Smooth muscle cell (in vitro differentiated cells): ENCODE results near the gene CHI3L1. TPM values are rescaled to one million over a fixed set of nuclear protein-coding genes. Genes with fewer than 3 reads are reported as not detected.
A peak's percentile ranks its signal among the peaks of the same experiment; 100 is the strongest.

Experiments used
- DNase-seq: peaks from one replicate; lab custom pipeline; 2025; ENCODE audit not compliant: unreplicated experiment; lab: John Stamatoyannopoulos, UW
- H2AFZ ChIP-seq: fragments of 200-600 bp; sonication (generic); 2 replicates; pipeline ENCODE4 v1.6.0; 2016; ENCODE audit warnings: antibody characterized with exemption, low read depth, mild to moderate bottlenecking
- H3F3A ChIP-seq: fragments of 200-600 bp; sonication (generic); 2 replicates; pipeline ENCODE4 v1.6.0; 2017; ENCODE audit warnings: antibody characterized with exemption, low read depth
- H3K27ac ChIP-seq: fragments of 200-600 bp; sonication (generic); 2 replicates; pipeline ENCODE4 v1.5.1; 2016; ENCODE audit warnings: low read depth, mild to moderate bottlenecking
- H3K27me3 ChIP-seq: fragments of 200-600 bp; sonication (generic); 2 replicates; pipeline ENCODE4 v1.6.1; 2016; ENCODE audit warnings: low read depth, mild to moderate bottlenecking
- H3K36me3 ChIP-seq: fragments of 200-600 bp; sonication (generic); 2 replicates; pipeline ENCODE4 v1.5.1; 2016; ENCODE audit warnings: low read depth
- H3K4me1 ChIP-seq: fragments of 200-600 bp; sonication (generic); 2 replicates; pipeline ENCODE4 v1.5.1; 2016; ENCODE audit warnings: low read depth
- H3K4me2 ChIP-seq: fragments of 200-600 bp; sonication (generic); 2 replicates; pipeline ENCODE4 v1.6.0; 2016; ENCODE audit warnings: mild to moderate bottlenecking
- H3K4me3 ChIP-seq: fragments of 200-600 bp; sonication (generic); 2 replicates; pipeline ENCODE4 v1.5.1; 2016; ENCODE audit warnings: mild to moderate bottlenecking
- H3K79me2 ChIP-seq: fragments of 200-600 bp; sonication (generic); 2 replicates; pipeline ENCODE4 v1.6.0; 2016; ENCODE audit warnings: low read depth, mild to moderate bottlenecking
- H3K9ac ChIP-seq: fragments of 200-600 bp; sonication (generic); 2 replicates; pipeline ENCODE4 v1.6.0; 2016; ENCODE audit warnings: low read depth
- H3K9me3 ChIP-seq: fragments of 200-600 bp; sonication (generic); replicated peaks from 2 replicates; pipeline ENCODE4 v1.5.1; 2016; ENCODE audit warnings: low read depth
- H4K20me1 ChIP-seq: fragments of 200-600 bp; sonication (generic); 2 replicates; pipeline ENCODE4 v1.6.0; 2016; ENCODE audit warnings: low read depth
- CTCF ChIP-seq: fragments of 200-600 bp; sonication (generic); IDR thresholded peaks from 2 replicates; pipeline ENCODE4 v1.5.1; 2017; ENCODE audit warnings: borderline replicate concordance, mild to moderate bottlenecking, antibody characterized with exemption; ENCODE audit not compliant: insufficient read depth, poor library complexity, severe bottlenecking
- WGBS: methylation state at CpG from one replicate; pipeline ENCODE4 v1.1.7; 2016; ENCODE audit warnings: low lambda C conversion rate; 5-methylcytosine and 5-hydroxymethylcytosine counted together
- polyA plus RNA-seq: library from polyadenylated mRNA; unstranded; fragments of >200 nt; fragmentation: Nextera tagmentation; extraction: Ambion mirVana; gene quantifications from 2 replicates; pipeline ENCODE4 v1.2.1, GENCODE V29; 2016
- total RNA-seq: library from RNA; depleted of rRNA; stranded (reverse); fragments of >200 nt; gene quantifications from 2 replicates; pipeline ENCODE4 v1.2.3, GENCODE V29; 2014

Gene CHI3L1
- total and polyA plus RNA-seq, 2 experiments from 2014 or later = 45.4 to 53.6 TPM

GRCh38 chr1:203211812-203212211 is 25.3 kb upstream of the CHI3L1 start:
- no peaks in the 10 kb centered on the region for H3K9me3 ChIP-seq
- no peak overlapping the region for H3K4me2 ChIP-seq
- H3F3A ChIP-seq = peaks cover 4% of the 10 kb centered on the region
- H3K4me3 ChIP-seq = no peak overlapping the region
- no peaks in the 10 kb centered on the region for H3K27me3 ChIP-seq
- no peaks in the 10 kb centered on the region for H3K36me3 ChIP-seq
- TF ChIP-seq CTCF = no peak
- WGBS = 94% methylated on average over 3 of the region's 3 CpGs
- H3K79me2 ChIP-seq = no peaks in the 10 kb centered on the region
- no peaks in the 10 kb centered on the region for H4K20me1 ChIP-seq
- H3K4me1 ChIP-seq = no peaks in the 10 kb centered on the region
- no peak for DNase-seq
- no peak overlapping the region for H2AFZ ChIP-seq
- H3K9ac ChIP-seq = no peak overlapping the region
- no peak overlapping the region for H3K27ac ChIP-seq

GRCh38 chr1:203210988-203211387 is 24.5 kb upstream of the CHI3L1 start:
- no peak for TF ChIP-seq CTCF
- H3K27me3 ChIP-seq = no peaks in the 10 kb centered on the region
- no peak overlapping the region for H3K4me3 ChIP-seq
- no peak overlapping the region for H3K9ac ChIP-seq
- H3F3A ChIP-seq = peaks cover 4% of the 10 kb centered on the region
- no peaks in the 10 kb centered on the region for H3K36me3 ChIP-seq
- no peaks in the 10 kb centered on the region for H3K9me3 ChIP-seq
- H2AFZ ChIP-seq = no peak overlapping the region
- peaks cover 3% of the 10 kb centered on the region for H3K4me1 ChIP-seq
- H3K4me2 ChIP-seq = no peak overlapping the region
- H3K79me2 ChIP-seq = no peaks in the 10 kb centered on the region
- no peak overlapping the region for H3K27ac ChIP-seq
- no peak for DNase-seq
- no peaks in the 10 kb centered on the region for H4K20me1 ChIP-seq

GRCh38 chr1:203210350-203210749 is 23.8 kb upstream of the CHI3L1 start:
- H3K36me3 ChIP-seq = no peaks in the 10 kb centered on the region
- no peak overlapping the region for H2AFZ ChIP-seq
- H3K4me1 ChIP-seq = peaks cover 4% of the 10 kb centered on the region
- H3K9ac ChIP-seq = no peak overlapping the region
- no peak overlapping the region for H3K4me3 ChIP-seq
- H3K27me3 ChIP-seq = no peaks in the 10 kb centered on the region
- TF ChIP-seq CTCF = no peak
- H3K27ac ChIP-seq = no peak overlapping the region
- no peak for DNase-seq
- H4K20me1 ChIP-seq = no peaks in the 10 kb centered on the region
- H3F3A ChIP-seq = peaks cover 8% of the 10 kb centered on the region
- H3K4me2 ChIP-seq = no peak overlapping the region
- no peaks in the 10 kb centered on the region for H3K79me2 ChIP-seq
- H3K9me3 ChIP-seq = no peaks in the 10 kb centered on the region

- Histone ChIP-seq H3K4me3 (no peak overlapping the region), H3K27ac (peak overlapping the region; percentile 44), H3K36me3 (no peaks in the 10 kb centered on the region), H3F3A (peaks cover 21% of the 10 kb centered on the region), H3K79me2 (no peaks in the 10 kb centered on the region), H4K20me1 (no peaks in the 10 kb centered on the region), H3K27me3 (no peaks in the 10 kb centered on the region), H3K9me3 (no peaks in the 10 kb centered on the region), H3K4me1 (peaks cover 14% of the 10 kb centered on the region), H3K9ac (no peak overlapping the region), H2AFZ (peak overlapping the region; percentile 0), H3K4me2 (no peak overlapping the region)
- 73% methylated on average over 1 of the region's 1 CpG for WGBS
- DNase-seq = no peak
- TF ChIP-seq CTCF = no peak
Observed at GRCh38 chr1:203208181-203208580, 21.7 kb upstream of the CHI3L1 start.
